H9 (cell line): Measurements from ENCODE around the gene SKP2. TPM values are rescaled to one million over a fixed set of nuclear protein-coding genes. Genes with fewer than 3 reads are reported as not detected.

Source experiments
- DNase-seq: peaks from one replicate; pipeline ENCODE4 v3.0.0-alpha.2; 2017
- H2AFZ ChIP-seq: one replicate; pipeline ENCODE4 v1.6.1; 2013; ENCODE audit warnings: mild to moderate bottlenecking, low read length, control low read depth, moderate library complexity
- H2AK5ac ChIP-seq: 2 replicates; pipeline ENCODE4 v1.6.1; 2013; ENCODE audit warnings: low read length, control low read depth, mixed read lengths; ENCODE audit not compliant: insufficient read length
- H2BK120ac ChIP-seq: one replicate; pipeline ENCODE4 v1.6.1; 2013; ENCODE audit warnings: low read depth, mild to moderate bottlenecking, low read length, control low read depth, inconsistent platforms; ENCODE audit not compliant: poor library complexity, severe bottlenecking
- H2BK12ac ChIP-seq: 2 replicates; pipeline ENCODE4 v1.6.1; 2013; ENCODE audit warnings: low read length, control low read depth, mixed read lengths, low read depth; ENCODE audit not compliant: insufficient read length
- H2BK15ac ChIP-seq: 2 replicates; pipeline ENCODE4 v1.6.1; 2013; ENCODE audit warnings: low read depth, low read length, control low read depth
- H2BK20ac ChIP-seq: one replicate; pipeline ENCODE4 v1.6.1; 2013; ENCODE audit warnings: low read depth, mild to moderate bottlenecking, low read length, control low read depth, inconsistent platforms; ENCODE audit not compliant: poor library complexity, severe bottlenecking
- H2BK5ac ChIP-seq: 2 replicates; pipeline ENCODE4 v1.6.1; 2013; ENCODE audit warnings: low read length, control low read depth, mixed read lengths; ENCODE audit not compliant: insufficient read length
- H3K14ac ChIP-seq: 2 replicates; pipeline ENCODE4 v1.6.1; 2013; ENCODE audit warnings: low read length, control low read depth; ENCODE audit not compliant: insufficient read depth
- H3K18ac ChIP-seq: 2 replicates; pipeline ENCODE4 v1.6.1; 2013; ENCODE audit warnings: low read depth, mild to moderate bottlenecking, mixed read lengths, low read length, control low read depth; ENCODE audit not compliant: insufficient read length
- H3K23ac ChIP-seq: 2 replicates; pipeline ENCODE4 v1.6.1; 2013; ENCODE audit warnings: low read length, control low read depth, mixed read lengths, low read depth; ENCODE audit not compliant: insufficient read length
- H3K23me2 ChIP-seq: 2 replicates; pipeline ENCODE4 v1.6.1; 2013; ENCODE audit warnings: low read depth, mild to moderate bottlenecking, mixed read lengths, low read length, control low read depth; ENCODE audit not compliant: insufficient read length, poor library complexity, severe bottlenecking
- H3K27ac ChIP-seq: 2 replicates; pipeline ENCODE4 v1.5.1; 2013; ENCODE audit warnings: low read length, control low read depth, mixed read lengths, low read depth; ENCODE audit not compliant: insufficient read length
- H3K27me3 ChIP-seq: 2 replicates; pipeline ENCODE4 v1.6.1; 2013; ENCODE audit warnings: low read length, control low read depth, inconsistent platforms; ENCODE audit not compliant: insufficient read depth
- H3K4ac ChIP-seq: 2 replicates; pipeline ENCODE4 v1.6.1; 2013; ENCODE audit warnings: low read depth, mild to moderate bottlenecking, control low read depth, inconsistent platforms, low read length, moderate library complexity
- H3K4me1 ChIP-seq: 2 replicates; pipeline ENCODE4 v1.6.1; 2013; ENCODE audit warnings: low read length, control low read depth, inconsistent platforms; ENCODE audit not compliant: insufficient read depth
- H3K4me2 ChIP-seq: 2 replicates; pipeline ENCODE4 v1.6.1; 2013; ENCODE audit warnings: low read length, control low read depth, mixed read lengths; ENCODE audit not compliant: insufficient read length, insufficient read depth
- H3K56ac ChIP-seq: 2 replicates; pipeline ENCODE4 v1.6.1; 2013; ENCODE audit warnings: low read depth, mild to moderate bottlenecking, mixed read lengths, low read length, control low read depth; ENCODE audit not compliant: insufficient read length
- H3K79me1 ChIP-seq: 2 replicates; pipeline ENCODE4 v1.6.1; 2013; ENCODE audit warnings: low read depth, mild to moderate bottlenecking, moderate library complexity, low read length, control low read depth, inconsistent platforms; ENCODE audit not compliant: insufficient read depth, poor library complexity, severe bottlenecking
- H3K79me2 ChIP-seq: 2 replicates; pipeline ENCODE4 v1.6.1; 2013; ENCODE audit warnings: low read length, control low read depth, inconsistent platforms; ENCODE audit not compliant: insufficient read depth
- H3K9ac ChIP-seq: 2 replicates; pipeline ENCODE4 v1.6.1; 2013; ENCODE audit warnings: low read length, control low read depth, mixed read lengths; ENCODE audit not compliant: insufficient read length; ENCODE audit errors: extremely low read depth
- H3K9me3 ChIP-seq: one replicate; pipeline ENCODE4 v1.6.1; 2013; ENCODE audit warnings: low read depth, low read length, inconsistent platforms; ENCODE audit not compliant: control insufficient read depth
- H3T11ph ChIP-seq: one replicate; pipeline ENCODE4 v1.6.1; 2013; ENCODE audit warnings: mild to moderate bottlenecking, low read length, control low read depth, inconsistent platforms
- H4K20me1 ChIP-seq: one replicate; pipeline ENCODE4 v1.6.1; 2013; ENCODE audit not compliant: control insufficient read depth, insufficient read length, insufficient read depth
- H4K5ac ChIP-seq: 2 replicates; pipeline ENCODE4 v1.6.1; 2013; ENCODE audit warnings: low read depth, mild to moderate bottlenecking, mixed read lengths, low read length, control low read depth; ENCODE audit not compliant: insufficient read length
- H4K8ac ChIP-seq: replicated peaks from 2 replicates; pipeline ENCODE4 v1.6.1; 2013; ENCODE audit warnings: low read length, control low read depth, mixed read lengths, low read depth; ENCODE audit not compliant: insufficient read length
- H4K91ac ChIP-seq: 2 replicates; pipeline ENCODE4 v1.6.1; 2013; ENCODE audit warnings: low read depth, mild to moderate bottlenecking, moderate library complexity, mixed read lengths, low read length, control low read depth; ENCODE audit not compliant: insufficient read length
- H3K27ac Mint-ChIP-seq, 3 experiments: 2 replicates in 2 of 3; 3 replicates in 1 of 3; pipeline ENCODE4 v1.8.0; 2020 to 2021; ENCODE audit warnings: mixed read lengths in 3 of 3, mild to moderate bottlenecking in 1 of 3, moderate library complexity in 1 of 3
- H3K27me3 Mint-ChIP-seq: 2 replicates; pipeline ENCODE4 v1.8.0; 2021; ENCODE audit warnings: low read depth, mild to moderate bottlenecking, moderate library complexity, mixed read lengths
- H3K36me3 Mint-ChIP-seq, 3 experiments: 2 replicates in 2 of 3; 3 replicates in 1 of 3; pipeline ENCODE4 v1.8.0; 2020 to 2021; ENCODE audit warnings: low read depth in 3 of 3, mixed read lengths in 3 of 3; ENCODE audit not compliant: insufficient read depth in 1 of 3
- H3K4me1 Mint-ChIP-seq, 2 experiments: 2 replicates each; pipeline ENCODE4 v1.8.0; 2020; ENCODE audit warnings: mixed read lengths in 2 of 2
- H3K4me3 Mint-ChIP-seq, 2 experiments: 2 replicates in 1 of 2; 3 replicates in 1 of 2; pipeline ENCODE4 v1.8.0; 2020 to 2021; ENCODE audit warnings: mild to moderate bottlenecking in 2 of 2, mixed read lengths in 2 of 2, moderate library complexity in 1 of 2
- H3K9me3 Mint-ChIP-seq, 2 experiments: 2 replicates in 1 of 2; 3 replicates in 1 of 2; pipeline ENCODE4 v1.8.0; 2020; ENCODE audit warnings: mild to moderate bottlenecking in 2 of 2, mixed read lengths in 2 of 2, moderate library complexity in 1 of 2
- CTCF ChIP-seq: fragments of 200-600 bp; sonication (generic); conservative IDR thresholded peaks from 3 replicates; pipeline ENCODE4 v1.8.0; 2021; ENCODE audit warnings: antibody characterized with exemption, mild to moderate bottlenecking
- WGBS: extraction: QIAGEN DNeasy Blood & Tissue Kit; methylation state at CpG from one replicate; pipeline ENCODE4 v1.1.7; 2013; ENCODE audit warnings: missing lambda C conversion rate, low lambda C conversion rate, mixed read lengths; ENCODE audit not compliant: insufficient read length; ENCODE audit errors: extremely low coverage; 5-methylcytosine and 5-hydroxymethylcytosine counted together
- total RNA-seq: library from RNA; stranded (reverse); gene quantifications from 2 replicates; pipeline ENCODE4 v1.2.1, GENCODE V29; 2021

The SKP2 gene
- total RNA-seq, 1 experiment from 2014 or later = 103 TPM

DNA sequence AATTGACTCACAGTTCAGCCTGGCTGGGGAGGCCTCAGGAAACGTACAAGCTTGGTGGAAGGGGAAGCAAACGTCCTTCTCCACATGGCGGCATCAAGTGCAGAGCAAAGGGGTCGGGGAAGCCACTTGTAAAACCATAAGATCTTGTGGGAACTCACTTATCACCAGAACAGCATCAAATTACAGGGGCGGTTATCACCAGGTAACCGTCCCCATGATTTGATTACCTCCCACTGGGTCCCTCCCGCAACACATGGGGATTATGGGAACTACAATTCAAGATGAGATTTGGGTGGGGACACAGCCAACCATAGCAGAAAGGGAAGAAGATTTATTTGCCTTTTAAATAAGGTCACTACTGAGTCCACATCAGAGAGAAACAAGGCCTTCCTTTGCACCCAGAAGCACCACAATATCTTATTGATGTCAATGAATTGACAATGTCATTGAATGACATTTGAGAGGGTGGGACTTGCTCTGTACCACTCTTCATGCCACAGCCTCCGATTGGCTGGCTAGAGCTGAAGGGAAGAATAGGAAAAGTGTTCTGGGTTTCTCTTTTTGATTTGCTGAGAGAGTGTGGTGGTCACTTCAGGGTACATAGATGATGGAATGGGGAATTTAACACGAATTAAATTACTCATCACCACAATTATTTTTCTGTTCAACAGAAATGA lies 11.0 kb downstream of the SKP2 start:
- Histone ChIP-seq H3K56ac (no peak overlapping the region), H3K23me2 (no peaks in the 10 kb centered on the region), H3K4me2 (no peak overlapping the region), H4K91ac (no peak overlapping the region), H2BK5ac (no peak overlapping the region), H3T11ph (no peak overlapping the region), H3K4me1 (no peaks in the 10 kb centered on the region), H2BK20ac (no peak overlapping the region), H3K27ac (no peak overlapping the region), H4K20me1 (no peaks in the 10 kb centered on the region), H3K79me1 (peaks cover 10% of the 10 kb centered on the region), H3K9ac (no peak overlapping the region), H3K79me2 (0 out of 2 replicates have a peak, but pooled peaks cover 2% of the 10 kb centered on the region), H2AFZ (no peak overlapping the region), H4K5ac (no peak overlapping the region), H3K9me3 (no peaks in the 10 kb centered on the region), H3K14ac (no peak overlapping the region), H2BK120ac (no peak overlapping the region), H3K27me3 (no peaks in the 10 kb centered on the region), H4K8ac (no peak overlapping the region), H3K18ac (no peak overlapping the region), H3K4ac (no peak overlapping the region), H2BK15ac (no peak overlapping the region), H3K23ac (no peak overlapping the region), H2BK12ac (no peak overlapping the region), H2AK5ac (no peak overlapping the region)
- H3K4me1 Mint-ChIP-seq = peaks cover 0 to 4% of the 10 kb centered on the region in 2 experiments; a peak in 1 of 4 replicates
- TF ChIP-seq CTCF = no peak
- H3K36me3 Mint-ChIP-seq = peaks cover 49 to 77% (median 76%) of the 10 kb centered on the region in 3 experiments; a peak in 6 of 7 replicates
- peak overlapping the region in 2 of 3 experiments; percentile 13 to 35; a peak in 2 of 7 replicates for H3K27ac Mint-ChIP-seq
- H3K27me3 Mint-ChIP-seq = no peaks in the 10 kb centered on the region
- DNase-seq = no peak
- H3K9me3 Mint-ChIP-seq = no peaks in the 10 kb centered on the region
- no peak overlapping the region for H3K4me3 Mint-ChIP-seq
- WGBS = no CpG with 5 or more reads among the region's 9 CpGs
